ENCODE results near the gene PSTPIP1. TPM values are rescaled to one million over a fixed set of nuclear protein-coding genes. Genes with fewer than 3 reads are reported as not detected.
A peak's percentile ranks its signal among the peaks of the same experiment; 100 is the strongest.

Gene PSTPIP1
- total RNA-seq, 2 experiments from 2014 or later: 1.5 to 27.4 TPM

- intact Hi-C loops (cut with micrococcal nuclease; ENCODE audit: unreplicated experiment): no loop called here
- Histone ChIP-seq H3K4me2 (ENCODE audit: low read length) (no peak overlapping the region), H2AFZ (ENCODE audit: low read length) (no peak overlapping the region), H3K4me1 (ENCODE audit: insufficient read depth, low read length, poor library complexity, severe bottlenecking) (peaks cover 17% of the 10 kb centered on the region), H3K79me2 (ENCODE audit: insufficient read depth, low read depth, low read length) (no peaks in the 10 kb centered on the region), H3K27ac (ENCODE audit: low read depth, low read length, poor library complexity, severe bottlenecking) (no peak overlapping the region), H3K36me3 (ENCODE audit: insufficient read depth, low read length) (no peaks in the 10 kb centered on the region), H3K9me2 (ENCODE audit: insufficient read depth, low read length) (no peaks in the 10 kb centered on the region), H3K4me3 (ENCODE audit: low read depth, low read length, poor library complexity, severe bottlenecking) (no peak overlapping the region), H3K9me3 (ENCODE audit: low read length) (no peaks in the 10 kb centered on the region), H4K20me1 (ENCODE audit: insufficient read depth, low read length) (peaks cover 5% of the 10 kb centered on the region; the same call in 1 of the 2 replicates)
- no peak for DNase-seq (ENCODE audit: low spot score)
- TF ChIP-seq EZH2phosphoT487 (IDR thresholded peaks at IDR 0.05; ENCODE audit: borderline replicate concordance, low read depth, low read length): no peak
- TF ChIP-seq, protein P1, sequence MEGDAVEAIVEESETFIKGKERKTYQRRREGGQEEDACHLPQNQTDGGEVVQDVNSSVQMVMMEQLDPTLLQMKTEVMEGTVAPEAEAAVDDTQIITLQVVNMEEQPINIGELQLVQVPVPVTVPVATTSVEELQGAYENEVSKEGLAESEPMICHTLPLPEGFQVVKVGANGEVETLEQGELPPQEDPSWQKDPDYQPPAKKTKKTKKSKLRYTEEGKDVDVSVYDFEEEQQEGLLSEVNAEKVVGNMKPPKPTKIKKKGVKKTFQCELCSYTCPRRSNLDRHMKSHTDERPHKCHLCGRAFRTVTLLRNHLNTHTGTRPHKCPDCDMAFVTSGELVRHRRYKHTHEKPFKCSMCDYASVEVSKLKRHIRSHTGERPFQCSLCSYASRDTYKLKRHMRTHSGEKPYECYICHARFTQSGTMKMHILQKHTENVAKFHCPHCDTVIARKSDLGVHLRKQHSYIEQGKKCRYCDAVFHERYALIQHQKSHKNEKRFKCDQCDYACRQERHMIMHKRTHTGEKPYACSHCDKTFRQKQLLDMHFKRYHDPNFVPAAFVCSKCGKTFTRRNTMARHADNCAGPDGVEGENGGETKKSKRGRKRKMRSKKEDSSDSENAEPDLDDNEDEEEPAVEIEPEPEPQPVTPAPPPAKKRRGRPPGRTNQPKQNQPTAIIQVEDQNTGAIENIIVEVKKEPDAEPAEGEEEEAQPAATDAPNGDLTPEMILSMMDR (conservative IDR thresholded peaks at IDR 0.05; ENCODE audit: low read length): no peak
- CTCF ChIA-PET (ENCODE audit: unreplicated experiment): no interaction called here
- BruUV-seq (replicated peaks): no TSS peak
- POLR2A ChIA-PET: interaction anchor here (4.3 kb wide), 1 partner anchor 11 kb away, joined by 21 read pairs; no protein-coding TSS in a partner anchor
Measured at GRCh38 chr15:77057685-77058084, 62.8 kb downstream of the PSTPIP1 start.

DNA sequence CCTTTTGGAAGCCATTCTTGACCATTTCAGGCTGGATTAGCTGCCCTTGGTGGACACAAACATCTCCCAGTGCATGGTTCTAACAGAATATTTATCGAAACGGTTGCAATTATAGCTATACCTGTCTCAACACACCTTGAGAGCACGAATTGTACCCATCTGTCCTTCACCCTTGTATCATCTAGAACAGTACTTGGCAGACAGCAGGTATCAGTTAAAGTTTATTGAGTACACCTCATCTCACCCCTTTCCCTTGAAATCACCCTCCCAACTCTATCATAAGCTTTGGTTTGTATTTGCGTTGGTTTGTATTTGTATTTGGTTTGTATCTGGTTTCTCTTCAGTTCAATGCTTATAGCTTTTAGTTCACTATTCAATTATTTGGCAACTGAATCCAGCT is 63.5 kb downstream of the PSTPIP1 start:
- no peaks in the 10 kb centered on the region for H3K9me2 ChIP-seq (ENCODE audit: insufficient read depth, low read length)
- no peak for DNase-seq (ENCODE audit: low spot score)
- H3K79me2 ChIP-seq (ENCODE audit: insufficient read depth, low read depth, low read length): no peaks in the 10 kb centered on the region
- no peaks in the 10 kb centered on the region for H3K9me3 ChIP-seq (ENCODE audit: low read length)
- no peaks in the 10 kb centered on the region for H3K36me3 ChIP-seq (ENCODE audit: insufficient read depth, low read length)
- no peak overlapping the region for H3K4me2 ChIP-seq (ENCODE audit: low read length)
- H3K4me1 ChIP-seq (ENCODE audit: insufficient read depth, low read length, poor library complexity, severe bottlenecking): peaks cover 17% of the 10 kb centered on the region
- no TSS peak for BruUV-seq (replicated peaks)
- no peak for TF ChIP-seq EZH2phosphoT487 (IDR thresholded peaks at IDR 0.05; ENCODE audit: borderline replicate concordance, low read depth, low read length)
- TF ChIP-seq, protein P1 (conservative IDR thresholded peaks at IDR 0.05; ENCODE audit: low read length): no peak
- POLR2A ChIA-PET: interaction anchor here (0.6 to 4.3 kb wide), 5 partner anchors 9 to 1829 kb away, joined by 3 to 21 read pairs (median 4); no protein-coding TSS in a partner anchor
- intact Hi-C loops (cut with micrococcal nuclease; ENCODE audit: unreplicated experiment): no loop called here
- peaks cover 5% of the 10 kb centered on the region; the same call in 1 of the 2 replicates for H4K20me1 ChIP-seq (ENCODE audit: insufficient read depth, low read length)
- CTCF ChIA-PET (ENCODE audit: unreplicated experiment): no interaction called here
- H3K27ac ChIP-seq (ENCODE audit: low read depth, low read length, poor library complexity, severe bottlenecking): no peak overlapping the region
- H3K4me3 ChIP-seq (ENCODE audit: low read depth, low read length, poor library complexity, severe bottlenecking): no peak overlapping the region
- H2AFZ ChIP-seq (ENCODE audit: low read length): no peak overlapping the region

- no TSS peak for BruUV-seq (replicated peaks)
- H3K9me3 ChIP-seq (ENCODE audit: low read length): no peaks in the 10 kb centered on the region
- peaks cover 5% of the 10 kb centered on the region; the same call in 1 of the 2 replicates for H4K20me1 ChIP-seq (ENCODE audit: insufficient read depth, low read length)
- H3K4me1 ChIP-seq (ENCODE audit: insufficient read depth, low read length, poor library complexity, severe bottlenecking): peaks cover 17% of the 10 kb centered on the region
- intact Hi-C loops (cut with micrococcal nuclease; ENCODE audit: unreplicated experiment): no loop called here
- ChIA-PET POLR2A (interaction anchor here (0.6 to 4.3 kb wide), 12 partner anchors 9 to 1009 kb away, joined by 3 to 21 read pairs (median 4); partner anchors contain the start of gene PSTPIP1), CTCF (ENCODE audit: unreplicated experiment) (no interaction called here)
- no peak overlapping the region for H3K4me3 ChIP-seq (ENCODE audit: low read depth, low read length, poor library complexity, severe bottlenecking)
- H2AFZ ChIP-seq (ENCODE audit: low read length): peak overlapping the region; percentile 4; the same call in 1 of the 2 replicates
- no peak for TF ChIP-seq EZH2phosphoT487 (IDR thresholded peaks at IDR 0.05; ENCODE audit: borderline replicate concordance, low read depth, low read length)
- TF ChIP-seq, protein P1 (conservative IDR thresholded peaks at IDR 0.05; ENCODE audit: low read length): no peak
- no peaks in the 10 kb centered on the region for H3K79me2 ChIP-seq (ENCODE audit: insufficient read depth, low read depth, low read length)
- no peak overlapping the region for H3K27ac ChIP-seq (ENCODE audit: low read depth, low read length, poor library complexity, severe bottlenecking)
- H3K36me3 ChIP-seq (ENCODE audit: insufficient read depth, low read length): no peaks in the 10 kb centered on the region
- no peaks in the 10 kb centered on the region for H3K9me2 ChIP-seq (ENCODE audit: insufficient read depth, low read length)
- DNase-seq (ENCODE audit: low spot score): peak; percentile 34
- peak overlapping the region; percentile 44 for H3K4me2 ChIP-seq (ENCODE audit: low read length)
Measured at GRCh38 chr15:77059786-77060361, 64.9 kb downstream of the PSTPIP1 start.

Measured in OCI-LY7 (cell line).